PC-3 (cell line): ENCODE data around the gene USP51. TPM values are rescaled to one million over a fixed set of nuclear protein-coding genes. Genes with fewer than 3 reads are reported as not detected.

Source experiments
- ATAC-seq: fragments of 200-7000 bp; cut with Tn5 transposase; 2 replicates; pipeline ENCODE4 v1.9.1; 2020; ENCODE audit warnings: mild to moderate bottlenecking, moderate library complexity
- BruUV-seq: library from RNA; stranded (reverse); fragments of 400-500 nt; replicated peaks from 2 replicates; lab custom pipeline; 2021; lab: Mats Ljungman, UMichigan
- CTCF ChIA-PET: fragments of 300-600 bp; sonication (Branson Sonifier 250); formaldehyde crosslinking; loops from one replicate; lab custom pipeline; 2022; ENCODE audit warnings: antibody characterized with exemption; lab: Charles Lee
- POLR2A ChIA-PET: fragments of 300-600 bp; sonication (Branson Sonifier 250); formaldehyde crosslinking; loops from one replicate; lab custom pipeline; 2022; ENCODE audit warnings: antibody characterized with exemption; ENCODE audit not compliant: unreplicated experiment; lab: Charles Lee
- DNase-seq: peaks from one replicate; pipeline ENCODE4 v3.0.0-alpha.2; 2015
- H2AFZ ChIP-seq: fragments of 300-600 bp; sonication (generic); 2 replicates; pipeline ENCODE4 v1.6.0; 2016; ENCODE audit warnings: antibody characterized with exemption, low read length
- H3F3A ChIP-seq: fragments of 300-600 bp; sonication (generic); one replicate; pipeline ENCODE4 v1.6.0; 2017; ENCODE audit warnings: antibody characterized with exemption, low read length, control low read depth, mild to moderate bottlenecking; ENCODE audit not compliant: unreplicated experiment
- H3K27ac ChIP-seq: fragments of 300-600 bp; sonication (generic); 2 replicates; pipeline ENCODE4 v1.5.1; 2016; ENCODE audit warnings: mild to moderate bottlenecking, low read length
- H3K27me3 ChIP-seq: fragments of 300-600 bp; sonication (generic); 2 replicates; pipeline ENCODE4 v1.6.1; 2016; ENCODE audit warnings: low read length, mixed read lengths
- H3K36me3 ChIP-seq: fragments of 300-600 bp; sonication (generic); 2 replicates; pipeline ENCODE4 v1.6.1; 2016; ENCODE audit warnings: low read depth, mixed run types, low read length, mixed read lengths
- H3K4me1 ChIP-seq: fragments of 300-600 bp; sonication (generic); 2 replicates; pipeline ENCODE4 v1.5.1; 2016; ENCODE audit warnings: low read length; ENCODE audit not compliant: insufficient read depth
- H3K4me2 ChIP-seq: fragments of 300-600 bp; sonication (generic); 2 replicates; pipeline ENCODE4 v1.6.0; 2016; ENCODE audit warnings: low read length
- H3K4me3 ChIP-seq: fragments of 300-600 bp; sonication (generic); 2 replicates; pipeline ENCODE4 v1.5.1; 2016; ENCODE audit warnings: mild to moderate bottlenecking, low read length, mixed read lengths
- H3K79me2 ChIP-seq: fragments of 300-600 bp; sonication (generic); 2 replicates; pipeline ENCODE4 v1.6.1; 2017; ENCODE audit warnings: low read length, mixed read lengths
- H3K9ac ChIP-seq: fragments of 300-600 bp; sonication (generic); 2 replicates; pipeline ENCODE4 v1.6.0; 2016; ENCODE audit warnings: mild to moderate bottlenecking, low read length
- H3K9me2 ChIP-seq: fragments of 300-600 bp; sonication (generic); replicated peaks from 2 replicates; pipeline ENCODE4 v1.6.1; 2016; ENCODE audit warnings: mixed run types, low read length, mixed read lengths
- H3K9me3 ChIP-seq: fragments of 300-600 bp; sonication (generic); 2 replicates; pipeline ENCODE4 v1.6.1; 2016; ENCODE audit warnings: low read length, mixed read lengths
- H4K20me1 ChIP-seq: fragments of 300-600 bp; sonication (generic); 2 replicates; pipeline ENCODE4 v1.6.1; 2016; ENCODE audit warnings: low read length, mixed read lengths
- CTCF ChIP-seq: fragments of 300-600 bp; sonication (generic); conservative IDR thresholded peaks from 2 replicates; pipeline ENCODE4 v1.5.1; 2017; ENCODE audit warnings: antibody characterized with exemption, low read depth, mild to moderate bottlenecking, low read length
- EZH2 ChIP-seq: fragments of 300-600 bp; sonication (generic); IDR thresholded peaks from one replicate; pipeline ENCODE4 v1.6.1; 2017; ENCODE audit warnings: antibody characterized with exemption, mild to moderate bottlenecking, low read length; ENCODE audit not compliant: unreplicated experiment
- EZH2phosphoT487 ChIP-seq: fragments of 300-600 bp; sonication (generic); IDR thresholded peaks from 2 replicates; pipeline ENCODE4 v1.6.1; 2018; ENCODE audit warnings: mild to moderate bottlenecking, antibody characterized with exemption, low read length, borderline replicate concordance
- intact Hi-C: fragments of 100-400 bp; cut with micrococcal nuclease; formaldehyde crosslinking; loops from 2 replicates; pipeline ENCODE4 v1.9.0; 2023
- total RNA-seq: library from RNA; depleted of rRNA; stranded (reverse); fragments of >200 nt; gene quantifications from 2 replicates; pipeline ENCODE4 v1.2.3, GENCODE V29; 2014

Gene USP51
- total RNA-seq, 1 experiment from 2014 or later: 0.22 TPM

GRCh38 chrX:55451990-55452832, 37.4 kb downstream of the USP51 start, which contains the start of gene MAGEH1:
Gene MAGEH1, plus strand, starts transcription at chrX:55452127. Its CDS starts 248 bp downstream, at chrX:55452375.
- ChIA-PET CTCF (no interaction called here), POLR2A (interaction anchor here (0.6 kb wide), 1 partner anchor 292 kb away, joined by 7 read pairs; no protein-coding TSS in a partner anchor)
- Histone ChIP-seq H3K9ac (no peak within 1 kb of the TSS), H4K20me1 (no peaks in the 10 kb centered on the region), H3K4me3 (peak within 1 kb of the TSS; percentile 63), H3K27ac (no peak within 1 kb of the TSS), H3K9me3 (no peaks in the 10 kb centered on the region), H3F3A (no peaks in the 10 kb centered on the region), H3K79me2 (no peaks in the 10 kb centered on the region), H3K27me3 (no peaks in the 10 kb centered on the region), H3K36me3 (no peaks in the 10 kb centered on the region), H3K4me2 (peak within 1 kb of the TSS; percentile 90), H3K4me1 (no peaks in the 10 kb centered on the region), H2AFZ (peak within 1 kb of the TSS; percentile 95), H3K9me2 (no peaks in the 10 kb centered on the region)
- ATAC-seq (peak; percentile 89), DNase-seq (peak; percentile 61)
- TF ChIP-seq CTCF (no peak), EZH2 (no peak), EZH2phosphoT487 (no peak)
- TSS peak; percentile 61 for BruUV-seq
- intact Hi-C loops: no loop called here

DNA sequence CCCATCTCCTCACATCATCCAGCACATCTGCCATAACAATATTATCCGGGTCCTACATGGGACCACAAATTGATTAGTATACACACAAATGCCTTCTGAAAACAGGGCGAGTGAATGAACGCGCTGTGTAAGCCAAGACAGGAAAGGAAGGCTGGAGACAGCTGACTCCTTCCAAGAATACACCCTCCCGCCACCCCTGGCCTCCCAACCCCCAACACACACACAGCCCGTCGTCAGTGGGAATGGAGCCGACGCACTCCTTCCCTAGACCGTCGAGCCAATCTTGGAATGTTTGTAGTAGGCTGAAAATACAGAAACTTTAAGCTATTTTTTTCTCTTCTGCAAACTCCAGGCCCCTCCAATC, 38.0 kb downstream of the USP51 start:
- no peaks in the 10 kb centered on the region for H3K4me1 ChIP-seq
- H3K9me2 ChIP-seq: no peaks in the 10 kb centered on the region
- intact Hi-C loops: no loop called here
- H3K27ac ChIP-seq: no peak overlapping the region
- no peak; the same call in 1 of the 2 replicates for ATAC-seq
- peak overlapping the region; percentile 95 for H2AFZ ChIP-seq
- H3K9ac ChIP-seq: no peak overlapping the region
- peak overlapping the region; percentile 63 for H3K4me3 ChIP-seq
- H4K20me1 ChIP-seq: no peaks in the 10 kb centered on the region
- ChIA-PET POLR2A (no interaction called here), CTCF (no interaction called here)
- no peaks in the 10 kb centered on the region for H3F3A ChIP-seq
- BruUV-seq: no TSS peak
- peak overlapping the region; percentile 90 for H3K4me2 ChIP-seq
- DNase-seq: no peak
- H3K79me2 ChIP-seq: no peaks in the 10 kb centered on the region
- H3K27me3 ChIP-seq: no peaks in the 10 kb centered on the region
- no peak for TF ChIP-seq EZH2phosphoT487
- no peak for TF ChIP-seq CTCF
- TF ChIP-seq EZH2: no peak
- no peaks in the 10 kb centered on the region for H3K36me3 ChIP-seq
- no peaks in the 10 kb centered on the region for H3K9me3 ChIP-seq

DNA sequence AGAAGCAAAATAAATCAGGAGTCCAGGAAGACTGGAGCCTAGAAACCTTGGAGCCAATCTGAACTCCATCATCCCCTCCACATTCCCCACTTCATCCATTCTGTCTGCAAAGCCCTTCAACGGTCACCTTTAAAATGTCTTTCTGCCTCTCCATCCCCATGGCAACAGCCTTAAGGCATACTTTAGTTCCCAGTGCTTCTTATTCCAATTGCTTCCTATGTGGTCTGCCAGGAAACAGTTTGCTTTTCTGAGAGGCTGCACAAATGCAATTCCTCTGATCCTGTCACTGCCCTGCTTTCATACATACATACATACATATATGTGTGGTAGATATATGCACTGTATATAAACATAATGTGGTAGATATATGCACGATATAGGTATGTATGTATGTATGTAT, 38.5 kb downstream of the USP51 start:
- Histone ChIP-seq H3K4me2 (no peak overlapping the region; the same call in 1 of the 2 replicates), H3K9me2 (no peaks in the 10 kb centered on the region), H3K4me3 (no peak overlapping the region), H3K9me3 (no peaks in the 10 kb centered on the region), H4K20me1 (no peaks in the 10 kb centered on the region), H3K79me2 (no peaks in the 10 kb centered on the region), H3K4me1 (no peaks in the 10 kb centered on the region), H2AFZ (0 out of 2 replicates have a peak overlapping the region, but pooled peaks have one; percentile 95), H3K27ac (no peak overlapping the region), H3K27me3 (no peaks in the 10 kb centered on the region), H3K36me3 (no peaks in the 10 kb centered on the region), H3F3A (no peaks in the 10 kb centered on the region), H3K9ac (no peak overlapping the region)
- ATAC-seq: no peak
- ChIA-PET POLR2A (no interaction called here), CTCF (no interaction called here)
- DNase-seq: no peak
- no TSS peak for BruUV-seq
- no peak for TF ChIP-seq EZH2
- TF ChIP-seq CTCF: no peak
- no peak for TF ChIP-seq EZH2phosphoT487
- intact Hi-C loops: no loop called here
